IPS-18c (cell line): ENCODE results near the gene BRINP3.
"Not testable (repeated sequence)": the region's sequence is repeated elsewhere in the genome, so short reads cannot be mapped to it uniquely, and the experiment has no call there.

Experiments used
- H3K4me3 ChIP-seq: 2 replicates; pipeline ENCODE4 v1.7.0; 2013; ENCODE audit warnings: low read depth, mild to moderate bottlenecking, low read length, moderate library complexity; ENCODE audit not compliant: insufficient read depth
- H3K9me3 ChIP-seq: one replicate; pipeline ENCODE4 v1.6.1; 2013; ENCODE audit warnings: mild to moderate bottlenecking, low read length, moderate library complexity; ENCODE audit not compliant: control insufficient read depth, insufficient read depth

Gene BRINP3

GRCh38 chr1:190176776-190177175 is 300.9 kb downstream of the BRINP3 start:
- H3K4me3 ChIP-seq = no peak overlapping the region
- H3K9me3 ChIP-seq = no peaks in the 10 kb centered on the region

- H3K9me3 ChIP-seq = no peaks in the 10 kb centered on the region
- H3K4me3 ChIP-seq = no peak overlapping the region
Measured at GRCh38 chr1:190175320-190175719, 302.3 kb downstream of the BRINP3 start.

DNA sequence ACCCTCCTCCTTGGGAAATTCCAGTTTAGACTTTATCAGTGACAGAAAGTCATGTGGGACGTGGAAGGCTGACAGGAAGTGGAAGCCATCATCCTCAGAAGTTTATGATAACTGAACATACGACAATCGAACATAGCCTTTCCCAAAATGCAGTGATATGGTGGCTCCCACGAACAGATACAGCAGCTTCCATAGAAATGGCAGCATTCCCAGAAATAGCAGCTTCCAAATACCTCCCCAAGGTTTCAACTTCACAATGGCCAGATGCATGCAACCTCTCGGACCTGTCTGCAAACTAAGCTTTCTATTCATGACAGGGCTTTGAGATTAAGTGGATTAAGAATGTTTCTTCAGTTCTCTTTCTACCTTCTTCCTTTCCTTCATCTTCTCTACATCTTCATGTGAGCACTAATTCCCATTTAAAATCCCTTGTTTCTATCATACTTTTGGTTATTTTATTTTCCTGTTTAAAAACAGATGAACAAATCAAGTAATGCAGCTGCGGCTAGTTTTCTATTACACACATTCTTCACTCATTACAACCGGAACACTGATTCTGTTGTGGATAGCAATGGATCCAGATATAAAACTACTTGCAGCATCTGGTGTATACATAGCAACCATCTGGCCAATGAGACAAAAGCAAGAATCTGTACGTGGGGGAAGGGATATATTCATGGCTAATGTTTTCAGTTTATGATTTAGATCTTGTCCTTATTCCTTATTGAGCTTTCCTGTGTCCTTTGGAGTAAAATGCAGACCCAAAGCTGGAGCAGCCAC is 304.8 kb downstream of the BRINP3 start:
- no peak overlapping the region for H3K4me3 ChIP-seq
- no peaks in the 10 kb centered on the region for H3K9me3 ChIP-seq

DNA sequence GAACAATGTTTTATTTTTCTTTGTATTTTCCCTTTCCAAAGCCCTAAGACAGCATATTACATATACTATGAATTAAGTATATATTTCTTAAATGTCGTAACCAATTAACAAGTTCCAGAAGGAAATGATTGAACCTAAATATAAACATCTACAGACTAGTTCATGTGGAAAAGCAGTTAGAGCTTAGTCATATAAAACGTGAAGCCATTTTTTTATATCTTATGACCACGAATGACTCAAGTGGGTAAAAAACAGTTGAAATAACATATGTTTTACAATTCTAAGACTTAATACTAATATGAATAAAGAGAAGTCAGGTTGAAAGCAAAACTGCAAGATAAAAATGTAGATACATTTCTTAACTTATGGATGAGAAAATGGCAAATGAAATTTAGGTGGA is 307.3 kb downstream of the BRINP3 start:
- Histone ChIP-seq H3K9me3 (no peaks in the 10 kb centered on the region), H3K4me3 (no peak overlapping the region)

- Histone ChIP-seq H3K4me3 (no peak overlapping the region), H3K9me3 (no peaks in the 10 kb centered on the region)
Measured at GRCh38 chr1:190169311-190170067, 308.2 kb downstream of the BRINP3 start.

GRCh38 chr1:190168893-190169280 is 308.8 kb downstream of the BRINP3 start:
- no peaks in the 10 kb centered on the region for H3K9me3 ChIP-seq

DNA sequence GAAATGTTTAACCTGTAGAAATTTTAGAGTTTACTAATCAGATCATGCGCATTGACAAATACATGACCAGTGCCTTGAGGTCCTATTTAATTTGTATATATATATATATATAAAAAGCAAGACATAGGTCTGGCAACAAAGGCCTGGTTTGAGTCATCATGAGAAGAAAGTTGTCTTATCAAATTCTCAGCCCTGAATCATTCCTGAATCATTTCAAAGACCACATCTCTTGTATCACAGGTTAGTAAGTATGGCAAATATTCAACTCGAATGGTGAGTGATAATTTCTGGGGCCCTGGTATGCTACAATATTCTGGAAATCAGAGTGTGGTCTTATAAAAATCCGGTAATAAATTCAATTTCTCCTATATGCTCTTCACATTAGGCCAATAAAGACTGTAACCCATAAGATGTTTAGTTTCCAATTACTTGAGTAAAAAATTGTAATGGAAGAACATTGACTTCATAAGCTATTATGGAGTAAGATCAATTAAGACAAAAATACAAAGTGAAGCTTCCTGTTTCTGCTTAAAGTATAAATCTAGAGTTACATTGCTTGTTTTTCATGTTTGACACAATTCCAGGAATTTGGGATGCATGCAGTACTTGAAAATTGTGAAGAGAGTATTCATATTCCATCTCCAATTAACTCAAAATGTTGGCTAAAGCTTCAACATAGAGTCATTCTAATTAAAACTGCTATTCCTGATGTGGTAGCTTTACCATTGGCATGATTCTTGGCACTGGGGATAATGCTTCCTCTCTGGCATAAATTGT is 309.4 kb downstream of the BRINP3 start:
- Histone ChIP-seq H3K4me3 (no peak overlapping the region), H3K9me3 (no peaks in the 10 kb centered on the region)

More at GRCh38 chr1:190168893-190169280, 308.8 kb downstream of the BRINP3 start:
- H3K4me3 ChIP-seq = no peak overlapping the region

GRCh38 chr1:190159146-190159545 is 318.5 kb downstream of the BRINP3 start:
- H3K9me3 ChIP-seq = peaks cover 3% of the 10 kb centered on the region
- H3K4me3 ChIP-seq = no peak overlapping the region

DNA sequence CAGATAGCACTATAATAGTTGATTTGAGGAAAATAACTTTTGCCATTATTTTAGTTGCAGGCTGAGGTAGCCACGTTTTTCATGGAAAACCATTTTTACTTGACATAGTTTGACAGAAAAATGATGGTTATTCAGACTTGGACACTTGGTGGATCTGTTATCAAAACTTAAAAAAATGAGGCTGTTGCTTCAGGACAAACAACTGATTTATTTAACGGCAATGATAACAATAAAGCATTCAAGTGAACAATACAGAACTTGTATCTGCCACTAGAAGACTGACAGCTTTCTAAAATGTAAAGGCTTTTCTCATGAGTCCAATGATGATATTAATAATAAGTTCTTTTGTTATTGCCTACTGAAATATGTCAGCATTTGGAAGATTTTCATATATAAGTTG is 322.9 kb downstream of the BRINP3 start:
- H3K9me3 ChIP-seq = peaks cover 3% of the 10 kb centered on the region
- no peak overlapping the region for H3K4me3 ChIP-seq

DNA sequence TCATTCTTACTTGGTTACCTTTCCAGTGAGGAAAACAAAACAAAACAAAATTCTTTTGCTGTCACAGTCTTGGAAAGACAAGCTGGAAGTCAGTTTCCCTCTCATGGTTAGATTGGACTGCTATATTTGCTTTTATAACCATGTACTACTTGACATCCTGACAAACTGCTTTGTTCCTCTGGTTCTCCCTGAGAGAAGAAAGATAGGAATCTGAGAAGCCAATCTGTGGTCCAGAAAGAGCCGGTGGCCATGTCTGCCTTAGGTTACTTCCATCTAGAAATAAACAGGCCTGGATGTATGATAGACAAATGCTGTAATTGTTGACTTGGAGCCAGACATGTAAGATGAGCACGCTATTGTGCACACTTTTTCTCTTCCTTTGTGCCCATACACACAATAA is 330.0 kb downstream of the BRINP3 start:
- no peaks in the 10 kb centered on the region for H3K9me3 ChIP-seq

GRCh38 chr1:190144650-190145049 is 333.0 kb downstream of the BRINP3 start:
- H3K9me3 ChIP-seq = no peaks in the 10 kb centered on the region
- H3K4me3 ChIP-seq = no peak overlapping the region

More for the DNA sequence above, 330.0 kb downstream of the BRINP3 start:
- no peak overlapping the region for H3K4me3 ChIP-seq

- Histone ChIP-seq H3K9me3 (no peaks in the 10 kb centered on the region), H3K4me3 (no peak overlapping the region)
Measured at GRCh38 chr1:190140644-190141043, 337.0 kb downstream of the BRINP3 start.

- Histone ChIP-seq H3K9me3 (no peaks in the 10 kb centered on the region), H3K4me3 (no peak overlapping the region)
Measured at GRCh38 chr1:190138702-190139101, 339.0 kb downstream of the BRINP3 start.

DNA sequence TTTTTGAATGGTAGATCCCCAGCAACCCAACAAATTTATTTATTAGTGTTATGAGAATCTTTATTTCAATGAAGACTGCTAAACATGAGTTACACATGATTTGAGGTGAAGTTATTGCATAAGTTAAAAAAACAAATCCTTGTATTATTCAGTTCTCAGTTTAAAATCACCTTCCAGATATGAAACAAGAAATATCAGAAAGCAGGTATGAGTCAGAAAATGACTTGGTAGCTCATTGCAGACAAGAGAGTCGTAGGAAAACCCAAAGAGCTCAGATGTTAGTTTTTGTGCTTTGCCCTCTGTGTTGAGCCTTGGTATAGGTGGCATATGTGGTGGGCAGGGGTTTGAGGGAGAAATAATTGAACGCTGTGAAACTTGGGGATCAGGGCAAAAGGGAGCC is 339.4 kb downstream of the BRINP3 start:
- Histone ChIP-seq H3K9me3 (no peaks in the 10 kb centered on the region), H3K4me3 (no peak overlapping the region)

GRCh38 chr1:190129366-190129765 is 348.3 kb downstream of the BRINP3 start:
- Histone ChIP-seq H3K4me3 (no peak overlapping the region), H3K9me3 (no peaks in the 10 kb centered on the region)

GRCh38 chr1:190126728-190127127 is 350.9 kb downstream of the BRINP3 start:
- no peak overlapping the region for H3K4me3 ChIP-seq
- H3K9me3 ChIP-seq = no peaks in the 10 kb centered on the region

DNA sequence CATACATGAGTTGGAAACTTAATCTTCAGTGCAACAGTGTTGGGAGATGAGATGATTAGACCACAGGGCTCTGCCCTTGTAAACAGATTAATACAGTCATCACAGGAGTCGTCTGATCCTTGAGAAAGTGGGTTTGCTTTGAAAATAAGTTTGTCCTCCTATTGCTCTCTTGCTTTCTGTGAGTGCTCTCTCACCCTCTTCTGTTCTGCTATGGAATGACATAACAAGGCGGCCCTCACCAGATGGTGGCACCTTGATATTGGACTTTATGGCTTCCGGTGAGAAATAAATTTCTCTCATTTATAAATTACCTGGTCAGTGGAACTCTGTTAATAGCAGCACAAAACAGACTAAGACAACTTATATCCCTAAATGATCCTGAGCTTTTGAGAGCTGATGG is 353.6 kb downstream of the BRINP3 start:
- Histone ChIP-seq H3K9me3 (no peaks in the 10 kb centered on the region), H3K4me3 (no peak overlapping the region)

- H3K9me3 ChIP-seq, H3K4me3 ChIP-seq: not testable (repeated sequence)
Measured at GRCh38 chr1:190120564-190120963, 357.1 kb downstream of the BRINP3 start.
